Keratinocyte (primary cell): Measurements from ENCODE around the gene SND1. TPM values are rescaled to one million over a fixed set of nuclear protein-coding genes. Genes with fewer than 3 reads are reported as not detected.

Source experiments
- DNase-seq: peaks from one replicate; pipeline ENCODE4 v3.0.0-alpha.2; 2011; ENCODE audit warnings: low read depth, missing footprints, low spot score
- FAIRE-seq: peaks from 2 replicates; lab custom pipeline; 2011; peaks lifted over from hg19 to GRCh38; lab: Jason Lieb, UNC
- H2AFZ ChIP-seq: 2 replicates; pipeline ENCODE4 v1.6.0; 2012; ENCODE audit warnings: low read length, control low read depth, inconsistent platforms; ENCODE audit not compliant: control insufficient read depth
- H3K27ac ChIP-seq: 2 replicates; pipeline ENCODE4 v1.5.1; 2011; ENCODE audit warnings: low read length; ENCODE audit not compliant: control insufficient read depth, insufficient read depth
- H3K27me3 ChIP-seq: 3 replicates; pipeline ENCODE4 v1.6.0; 2011; ENCODE audit warnings: low read length; ENCODE audit not compliant: control insufficient read depth, insufficient read depth; ENCODE audit errors: extremely low read depth
- H3K36me3 ChIP-seq, 2 experiments: 2 replicates in 1 of 2; 3 replicates in 1 of 2; pipeline ENCODE4 v1.5.1; 2011; ENCODE audit warnings: low read length in 2 of 2, mild to moderate bottlenecking in 1 of 2; ENCODE audit not compliant: control insufficient read depth in 2 of 2, insufficient read depth in 2 of 2; ENCODE audit errors: extremely low read depth in 1 of 2
- H3K4me1 ChIP-seq: 3 replicates; pipeline ENCODE4 v1.5.1; 2011; ENCODE audit warnings: low read length; ENCODE audit not compliant: control insufficient read depth, insufficient read depth; ENCODE audit errors: extremely low read depth
- H3K4me2 ChIP-seq: 3 replicates; pipeline ENCODE4 v1.6.0; 2011; ENCODE audit warnings: low read depth, low read length; ENCODE audit not compliant: control insufficient read depth, insufficient read depth; ENCODE audit errors: extremely low read depth
- H3K4me3 ChIP-seq, 3 experiments: fragments of 200-600 bp in 1 of 3; sonication (generic) in 1 of 3; 2 replicates in 2 of 3; 3 replicates in 1 of 3; pipeline ENCODE4 v1.5.1; 2011 to 2016; ENCODE audit warnings: low read length in 3 of 3, mild to moderate bottlenecking in 3 of 3, control low read depth in 2 of 3, inconsistent platforms in 1 of 3, low read depth in 1 of 3, mixed read lengths in 1 of 3, mixed run types in 1 of 3, moderate library complexity in 1 of 3; ENCODE audit not compliant: control insufficient read depth in 2 of 3, insufficient read depth in 2 of 3; ENCODE audit errors: extremely low read depth in 1 of 3
- H3K79me2 ChIP-seq: 2 replicates; pipeline ENCODE4 v1.6.0; 2012; ENCODE audit warnings: low read length; ENCODE audit not compliant: control insufficient read depth, insufficient read depth
- H3K9ac ChIP-seq: 3 replicates; pipeline ENCODE4 v1.6.0; 2011; ENCODE audit warnings: low read length; ENCODE audit not compliant: control insufficient read depth, insufficient read depth; ENCODE audit errors: extremely low read depth
- H3K9me1 ChIP-seq: 3 replicates; pipeline ENCODE4 v1.6.0; 2011; ENCODE audit warnings: low read length; ENCODE audit not compliant: control insufficient read depth, insufficient read depth; ENCODE audit errors: extremely low read depth
- H3K9me3 ChIP-seq: 2 replicates; pipeline ENCODE4 v1.5.1; 2012; ENCODE audit warnings: low read depth, low read length; ENCODE audit not compliant: control insufficient read depth
- H4K20me1 ChIP-seq: 3 replicates; pipeline ENCODE4 v1.6.0; 2011; ENCODE audit warnings: low read length; ENCODE audit not compliant: control insufficient read depth, insufficient read depth; ENCODE audit errors: extremely low read depth
- CTCF ChIP-seq, 3 experiments: IDR thresholded peaks in 1 of 3; conservative IDR thresholded peaks in 1 of 3; optimal IDR thresholded peaks in 1 of 3; 2 replicates in 2 of 3; 3 replicates in 1 of 3; pipeline versions ENCODE3 to v1.5.1; 2011; ENCODE audit warnings: low read length in 3 of 3, mild to moderate bottlenecking in 3 of 3, moderate library complexity in 2 of 3, control low read depth in 1 of 3, inconsistent platforms in 1 of 3; ENCODE audit not compliant: insufficient read depth in 2 of 3; ENCODE audit errors: extremely low read depth in 1 of 3
- EZH2 ChIP-seq: IDR thresholded peaks from one replicate; pipeline ENCODE4 v1.6.1; 2012; ENCODE audit warnings: inconsistent platforms, mild to moderate bottlenecking, low read length, moderate library complexity
- dilution Hi-C: fragments of 300-500 bp; cut with MboI; formaldehyde crosslinking; loops from one replicate; pipeline ENCODE4 v1.7.0; 2020; ENCODE audit warnings: low sequenced_read_pairs; ENCODE audit not compliant: extremely low pct_ligation_motif_present
- polyA plus RNA-seq, 5 experiments: library from polyadenylated mRNA; depleted of rRNA in 3 of 5; stranded (reverse) in 3 of 5; stranded (forward) in 1 of 5; unstranded in 1 of 5; fragments of >200 nt; gene quantifications; 1 replicate in 1 of 5; 2 replicates in 3 of 5; 3 replicates in 1 of 5; pipeline versions ENCODE4 v1.2.1 to v1.2.3, GENCODE V29; 2011 to 2012; ENCODE audit warnings: missing spikeins in 2 of 5, low read depth in 1 of 5, low replicate concordance in 1 of 5

Gene SND1
- polyA plus RNA-seq, 1 donor (not counting 4 experiments of a cell fraction or from before 2014, with no cell fraction given) = 140 TPM

- Histone ChIP-seq H3K27me3 (no peaks in the 10 kb centered on the region), H3K27ac (no peak overlapping the region), H3K9ac (no peak overlapping the region), H3K4me3 (no peak overlapping the region), H4K20me1 (peaks cover 13% of the 10 kb centered on the region), H3K79me2 (peaks cover 69% of the 10 kb centered on the region), H3K4me1 (no peaks in the 10 kb centered on the region), H3K4me2 (no peak overlapping the region), H3K36me3 (peaks cover 0 to 9% of the 10 kb centered on the region in 2 experiments), H3K9me3 (no peaks in the 10 kb centered on the region), H3K9me1 (no peaks in the 10 kb centered on the region), H2AFZ (no peak overlapping the region)
- FAIRE-seq = no peak
- TF ChIP-seq CTCF (optimal IDR thresholded peaks at IDR 0.05 in 1 of 3, IDR thresholded peaks at IDR 0.05 in 1 of 3, conservative IDR thresholded peaks at IDR 0.05 in 1 of 3; ENCODE audit: extremely low read depth in 1 of 3, insufficient read depth in 2 of 3, low read length in 3 of 3) = no peak
- no peak for TF ChIP-seq EZH2
- no peak for DNase-seq
- dilution Hi-C loops = no loop called here
These were observed 116.2 kb downstream of the SND1 start for GRCh38 chr7:127768241-127768640.

GRCh38 chr7:127769137-127769536 is 117.1 kb downstream of the SND1 start:
- TF ChIP-seq CTCF (optimal IDR thresholded peaks at IDR 0.05 in 1 of 3, IDR thresholded peaks at IDR 0.05 in 1 of 3, conservative IDR thresholded peaks at IDR 0.05 in 1 of 3; ENCODE audit: extremely low read depth in 1 of 3, insufficient read depth in 2 of 3, low read length in 3 of 3) (no peak), EZH2 (no peak)
- H3K4me1 ChIP-seq = no peaks in the 10 kb centered on the region
- H3K79me2 ChIP-seq = peaks cover 67% of the 10 kb centered on the region
- no peaks in the 10 kb centered on the region for H3K9me3 ChIP-seq
- peaks cover 0 to 5% of the 10 kb centered on the region in 2 experiments for H3K36me3 ChIP-seq
- no peak overlapping the region for H3K27ac ChIP-seq
- dilution Hi-C loops = no loop called here
- H3K9ac ChIP-seq = no peak overlapping the region
- no peak overlapping the region for H2AFZ ChIP-seq
- H3K9me1 ChIP-seq = no peaks in the 10 kb centered on the region
- H3K27me3 ChIP-seq = no peaks in the 10 kb centered on the region
- no peak for DNase-seq
- no peak overlapping the region for H3K4me3 ChIP-seq
- FAIRE-seq = no peak
- H4K20me1 ChIP-seq = peaks cover 13% of the 10 kb centered on the region
- no peak overlapping the region for H3K4me2 ChIP-seq
